ENCODE measurements around the gene RAX. TPM values are rescaled to one million over a fixed set of nuclear protein-coding genes. Genes with fewer than 3 reads are reported as not detected.

Gene RAX
- total and polyA plus RNA-seq, 2 of the 8 experiments (the other 6 are each of a cell fraction or from before 2014, with no cell fraction given) = 0.12 to 0.52 TPM

DNA sequence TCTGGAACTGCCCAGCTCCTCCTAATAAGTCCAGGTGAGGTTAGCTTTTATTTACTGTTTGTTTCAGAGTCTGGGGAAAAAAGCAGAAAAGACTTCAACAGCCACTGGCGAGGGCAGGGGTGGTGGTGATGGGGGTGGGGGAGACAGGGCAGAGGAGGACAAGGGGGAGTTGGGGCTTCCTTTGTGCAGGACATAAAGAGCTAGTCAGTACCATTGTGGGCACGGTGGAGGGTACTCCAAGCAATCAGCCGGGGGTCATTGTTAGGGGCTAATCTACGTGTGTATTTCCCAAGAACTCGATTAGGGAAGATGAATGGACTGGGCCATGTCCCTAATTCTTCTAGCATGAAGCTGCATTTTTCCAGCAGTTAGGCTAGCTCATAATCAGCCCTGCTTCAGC is 2.8 kb upstream of the RAX start:
- ChIA-PET POLR2A (ENCODE audit: partially characterized antibody) (interaction anchor here (0.9 to 1.6 kb wide), 5 partner anchors 10 to 83 kb away, joined by 3 to 11 read pairs (median 4); partner anchors contain the start of gene LMAN1), CTCF (ENCODE audit: partially characterized antibody) (interaction anchor here (0.7 to 15.5 kb wide), 9 partner anchors 9 to 127 kb away, joined by 3 to 129 read pairs (median 7); partner anchors contain the start of gene GRP)
- Histone ChIP-seq H3K56ac (replicated peaks; ENCODE audit: insufficient read length, low read depth, low read length) (no peak overlapping the region), H3K27ac (ENCODE audit: low read depth, low read length) (no peak overlapping the region), H4K5ac (ENCODE audit: insufficient read length, low read depth, low read length) (no peak overlapping the region), H2AFZ (ENCODE audit: low read length) (no peak overlapping the region), H4K8ac (ENCODE audit: extremely low read depth, insufficient read depth, low read length) (no peak overlapping the region), H3K23me2 (ENCODE audit: low read depth, low read length) (peaks cover 14% of the 10 kb centered on the region; the same call in 1 of the 2 replicates), H3K23ac (ENCODE audit: insufficient read length) (no peak overlapping the region), H3K27me3 (replicated peaks in 1 of 4; ENCODE audit: control insufficient read depth in 3 of 4, extremely low read depth in 1 of 4, insufficient read depth in 3 of 4, low read length in 3 of 4) (peaks cover 45 to 76% (median 62%) of the 10 kb centered on the region in 4 experiments), H3K9ac (replicated peaks in 1 of 4; ENCODE audit: extremely low read depth in 1 of 4, low read depth in 3 of 4, low read length in 3 of 4) (no peak overlapping the region), H3K4me1 (replicated peaks in 1 of 4; ENCODE audit: control insufficient read depth in 3 of 4, insufficient read depth in 4 of 4, low read length in 3 of 4) (peaks cover 6 to 18% (median 13%) of the 10 kb centered on the region in 4 experiments; a peak in 6 of 7 replicates), H2BK15ac (ENCODE audit: low read length) (no peak overlapping the region), H2BK20ac (ENCODE audit: low read length) (no peak overlapping the region), H3K36me3 (ENCODE audit: control insufficient read depth in 2 of 4, insufficient read depth in 4 of 4, low read length in 3 of 4) (no peaks in the 10 kb centered on the region; a peak in 1 of 8 replicates), H2AK5ac (ENCODE audit: low read depth, low read length) (no peak overlapping the region), H4K20me1 (replicated peaks in 1 of 2; ENCODE audit: control insufficient read depth in 1 of 2, insufficient read depth in 2 of 2, low read length in 2 of 2) (peaks cover 8 to 9% of the 10 kb centered on the region in 2 experiments), H3K18ac (ENCODE audit: extremely low read depth, low read length) (no peak overlapping the region), H4K91ac (replicated peaks; ENCODE audit: insufficient read length, low read length) (no peak overlapping the region), H2BK120ac (replicated peaks; ENCODE audit: low read depth, low read length) (no peak overlapping the region), H3K9me3 (ENCODE audit: insufficient read depth in 2 of 2, low read depth in 1 of 2, low read length in 1 of 2) (no peaks in the 10 kb centered on the region), H3K4me2 (ENCODE audit: insufficient read depth in 1 of 2, low read depth in 2 of 2, low read length in 2 of 2) (peak overlapping the region; percentile 60 to 70), H3K4me3 (ENCODE audit: extremely low read depth in 1 of 4, insufficient read depth in 2 of 4, low read depth in 3 of 4, low read length in 4 of 4) (peak overlapping the region in 1 of 4 experiments; percentile 48; a peak in 5 of 8 replicates), H2BK12ac (ENCODE audit: low read depth, low read length) (no peak overlapping the region), H3K79me2 (ENCODE audit: control insufficient read depth in 1 of 2, insufficient read depth in 2 of 2, low read length in 2 of 2) (no peaks in the 10 kb centered on the region), H3K79me1 (ENCODE audit: low read depth, low read length) (no peaks in the 10 kb centered on the region), H3K14ac (ENCODE audit: insufficient read length) (no peak overlapping the region), H2BK5ac (ENCODE audit: low read depth, low read length) (no peak overlapping the region), H3K4ac (replicated peaks; ENCODE audit: insufficient read length, low read depth, low read length) (no peak overlapping the region)
- WGBS, 2 experiments (ENCODE audit: extremely low coverage in 1 of 2, insufficient coverage in 1 of 2, insufficient read length in 1 of 2, insufficient replicate concordance in 2 of 2, low coverage in 1 of 2, low lambda C conversion rate in 2 of 2, missing lambda C conversion rate in 1 of 2) = 13% methylated on average over 5 of the region's 5 CpGs; no CpG with 5 or more reads in 1 of the 2 experiments
- no peak for DNase-seq (ENCODE audit: low read depth in 1 of 2, low spot score in 2 of 2)
- no peak for FAIRE-seq
- no peak for TF ChIP-seq TCF12 (IDR thresholded peaks at IDR 0.05; ENCODE audit: low read depth, low read length)
- no peak for TF ChIP-seq CBX8 (IDR thresholded peaks at IDR 0.05; ENCODE audit: borderline replicate concordance, low read depth, low read length)
- TF ChIP-seq POU5F1 (IDR thresholded peaks at IDR 0.05; ENCODE audit: low read depth, low read length) = no peak
- TF ChIP-seq JUN (IDR thresholded peaks at IDR 0.05; ENCODE audit: low read depth, low read length) = no peak
- peak; percentile 91 for TF ChIP-seq NANOG (IDR thresholded peaks at IDR 0.05; ENCODE audit: insufficient read depth, low read depth, low read length, poor library complexity, severe bottlenecking)
